ENCODE measurements around the gene LRP1B. TPM values are rescaled to one million over a fixed set of nuclear protein-coding genes. Genes with fewer than 3 reads are reported as not detected.

LRP1B gene
- total RNA-seq, 2 donors from 2014 or later: 0.79 to 1.8 TPM

GRCh38 chr2:141925511-141925910 is 205.3 kb downstream of the LRP1B start:
- Histone ChIP-seq H3K4me3 (ENCODE audit: low read length) (no peak overlapping the region), H3K4me1 (ENCODE audit: control insufficient read depth, insufficient read depth, low read length) (peaks cover under 1% of the 10 kb centered on the region), H3K9me3 (ENCODE audit: control insufficient read depth, low read length) (peaks cover 10% of the 10 kb centered on the region), H3K9ac (ENCODE audit: extremely low read depth, low read length, poor library complexity, severe bottlenecking) (no peak overlapping the region), H3K36me3 (ENCODE audit: control insufficient read depth, insufficient read depth, low read length) (no peaks in the 10 kb centered on the region), H3K27ac (ENCODE audit: low read depth, low read length) (no peak overlapping the region), H3K27me3 (ENCODE audit: control insufficient read depth, insufficient read depth, low read length, poor library complexity, severe bottlenecking) (no peaks in the 10 kb centered on the region)
- H3K36me3 Mint-ChIP-seq (ENCODE audit: low read depth): no peaks in the 10 kb centered on the region
- TF ChIP-seq CTCF (conservative IDR thresholded peaks at IDR 0.05): no peak
- H3K4me1 Mint-ChIP-seq: peaks cover 27% of the 10 kb centered on the region
- H3K27ac Mint-ChIP-seq: no peak overlapping the region
- H3K4me3 Mint-ChIP-seq: no peak overlapping the region
- no peak for DNase-seq
- WGBS, 2 experiments (ENCODE audit: insufficient coverage in 1 of 2, insufficient read length in 1 of 2): 91% methylated on average over 1 of the region's 1 CpG; no CpG with 5 or more reads in 1 of the 2 experiments
- H3K27me3 Mint-ChIP-seq (ENCODE audit: insufficient read depth): no peaks in the 10 kb centered on the region
- no peaks in the 10 kb centered on the region for H3K9me3 Mint-ChIP-seq

- Mint-ChIP-seq H3K36me3 (ENCODE audit: low read depth) (no peaks in the 10 kb centered on the region), H3K4me3 (no peak overlapping the region), H3K27ac (no peak overlapping the region), H3K9me3 (no peaks in the 10 kb centered on the region), H3K27me3 (ENCODE audit: insufficient read depth) (no peaks in the 10 kb centered on the region), H3K4me1 (peaks cover 15% of the 10 kb centered on the region)
- peaks cover 10% of the 10 kb centered on the region for H3K9me3 ChIP-seq (ENCODE audit: control insufficient read depth, low read length)
- H3K4me1 ChIP-seq (ENCODE audit: control insufficient read depth, insufficient read depth, low read length): no peaks in the 10 kb centered on the region
- no peak for TF ChIP-seq CTCF (conservative IDR thresholded peaks at IDR 0.05)
- H3K9ac ChIP-seq (ENCODE audit: extremely low read depth, low read length, poor library complexity, severe bottlenecking): no peak overlapping the region
- H3K36me3 ChIP-seq (ENCODE audit: control insufficient read depth, insufficient read depth, low read length): no peaks in the 10 kb centered on the region
- 84 to 100% methylated on average over 1 of the region's 1 CpG for WGBS, 2 experiments (ENCODE audit: insufficient coverage in 1 of 2, insufficient read length in 1 of 2)
- no peak overlapping the region for H3K4me3 ChIP-seq (ENCODE audit: low read length)
- no peaks in the 10 kb centered on the region for H3K27me3 ChIP-seq (ENCODE audit: control insufficient read depth, insufficient read depth, low read length, poor library complexity, severe bottlenecking)
- H3K27ac ChIP-seq (ENCODE audit: low read depth, low read length): no peak overlapping the region
- no peak for DNase-seq
Measured at GRCh38 chr2:141923657-141924056, 207.2 kb downstream of the LRP1B start.

- Mint-ChIP-seq H3K36me3 (ENCODE audit: low read depth) (no peaks in the 10 kb centered on the region), H3K27me3 (ENCODE audit: insufficient read depth) (no peaks in the 10 kb centered on the region), H3K4me3 (no peak overlapping the region), H3K9me3 (peaks cover 26% of the 10 kb centered on the region), H3K4me1 (peaks cover 3% of the 10 kb centered on the region), H3K27ac (no peak overlapping the region)
- Histone ChIP-seq H3K9ac (ENCODE audit: extremely low read depth, low read length, poor library complexity, severe bottlenecking) (no peak overlapping the region), H3K4me1 (ENCODE audit: control insufficient read depth, insufficient read depth, low read length) (no peaks in the 10 kb centered on the region), H3K36me3 (ENCODE audit: control insufficient read depth, insufficient read depth, low read length) (no peaks in the 10 kb centered on the region), H3K27me3 (ENCODE audit: control insufficient read depth, insufficient read depth, low read length, poor library complexity, severe bottlenecking) (no peaks in the 10 kb centered on the region), H3K27ac (ENCODE audit: low read depth, low read length) (no peak overlapping the region), H3K4me3 (ENCODE audit: low read length) (no peak overlapping the region), H3K9me3 (ENCODE audit: control insufficient read depth, low read length) (peaks cover 24% of the 10 kb centered on the region)
- TF ChIP-seq CTCF (conservative IDR thresholded peaks at IDR 0.05): peak; percentile 75
- peak; percentile 83 for DNase-seq
- WGBS, 2 experiments (ENCODE audit: insufficient coverage in 1 of 2, insufficient read length in 1 of 2): 45 to 100% methylated on average over 1 to 2 of the region's 2 CpGs
Measured at GRCh38 chr2:141911485-141912066, 219.2 kb downstream of the LRP1B start.
